HG03521 (cell line): ENCODE results near the gene UBE4B.
A peak's percentile ranks its signal among the peaks of the same experiment; 100 is the strongest.
"Not testable (repeated sequence)": the region's sequence is repeated elsewhere in the genome, so short reads cannot be mapped to it uniquely, and the experiment has no call there.

Experiments used
- ATAC-seq: cut with Tn5 transposase; IDR thresholded peaks from one replicate; pipeline ENCODE4 v1.9.1; 2021; ENCODE audit warnings: mild to moderate bottlenecking, moderate library complexity; ENCODE audit not compliant: unreplicated experiment

UBE4B gene

DNA sequence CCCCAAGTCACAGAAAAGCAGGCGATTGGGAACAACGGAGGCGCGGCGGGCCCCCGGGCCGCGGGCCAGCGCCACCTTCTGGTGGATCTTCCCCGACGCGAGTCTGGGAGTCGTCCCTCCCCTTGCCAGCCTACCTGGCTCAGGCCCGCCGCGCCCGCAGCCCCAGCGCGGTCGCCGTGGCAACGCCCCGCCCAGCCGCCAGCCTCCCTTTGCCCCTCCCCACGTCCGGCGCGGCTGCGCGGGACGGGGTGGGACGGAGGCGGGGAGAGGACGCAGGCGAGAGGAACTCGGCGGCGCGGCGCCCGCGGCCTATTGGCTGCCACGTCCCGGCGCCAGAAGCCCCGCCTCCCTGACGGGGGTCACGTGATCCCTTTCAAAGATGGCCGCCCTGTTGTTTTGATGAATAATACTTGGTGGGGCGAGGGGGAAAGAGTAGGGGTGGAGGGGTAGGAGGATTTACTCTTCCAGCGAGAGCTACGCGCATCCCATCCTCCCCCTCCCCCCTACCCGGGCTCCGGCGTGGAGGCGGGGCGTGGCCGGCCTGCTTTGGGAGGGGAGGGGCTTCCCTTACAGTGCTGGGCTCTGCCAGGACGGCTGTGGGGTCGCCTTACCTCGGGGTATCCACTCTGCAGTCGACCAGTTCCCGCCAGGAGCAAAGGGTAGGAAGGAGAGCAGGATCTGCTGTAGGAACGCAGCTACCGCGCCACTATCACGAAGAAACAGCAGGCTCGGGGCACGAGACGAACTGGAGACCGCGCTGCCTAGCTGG is at the start of gene UBE4B:
TSS of gene UBE4B (plus strand) at position 369 of the 769 bp plus-strand sequence. CDS start 713 bp downstream, outside the sequence.
- peak; percentile 98 for ATAC-seq

DNA sequence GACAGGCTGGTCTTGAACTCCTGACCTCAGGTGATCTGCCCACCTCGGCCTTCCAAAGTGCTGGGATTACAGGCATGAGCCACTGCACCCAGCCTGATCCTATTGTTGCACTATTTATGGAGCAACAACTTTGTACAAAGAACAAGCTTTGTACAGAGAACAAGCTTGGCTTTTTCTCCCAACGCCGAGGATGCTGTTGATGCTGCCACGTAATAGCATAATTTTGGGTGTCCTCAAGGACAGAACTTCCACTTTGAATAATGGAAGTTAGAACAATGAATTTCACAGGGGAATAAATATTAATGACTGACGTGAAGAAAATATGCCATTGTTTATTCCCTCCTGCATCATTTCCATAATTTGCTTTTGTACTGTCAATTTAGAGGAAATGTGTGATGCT is 48.5 kb upstream of the UBE4B start:
- ATAC-seq, result no peak

DNA sequence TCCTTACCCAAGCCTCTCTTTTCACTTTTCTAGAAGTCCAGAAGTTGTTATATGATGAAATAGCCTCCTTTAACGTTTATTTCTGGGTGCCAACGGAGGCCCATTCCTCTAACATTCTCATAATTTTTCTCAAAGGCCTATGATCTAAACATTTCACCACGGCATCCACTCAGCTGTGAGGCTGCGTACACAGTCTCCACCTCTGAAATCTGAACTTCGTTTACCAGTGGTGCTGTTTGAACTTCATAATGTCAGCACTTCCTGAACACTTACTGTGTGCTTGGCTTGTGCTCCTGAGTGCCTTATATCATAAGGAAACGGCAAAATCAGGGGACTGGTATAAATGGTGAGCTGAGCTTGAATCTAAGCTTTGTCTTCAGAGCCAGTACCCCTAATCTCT is 47.8 kb upstream of the UBE4B start:
- ATAC-seq, result no peak

- ATAC-seq, result no peak
Observed at GRCh38 chr1:9989773-9990172, 43.0 kb upstream of the UBE4B start.

- ATAC-seq, result no peak
Observed at GRCh38 chr1:9990944-9991343, 41.8 kb upstream of the UBE4B start.

- ATAC-seq, result no peak
Observed at GRCh38 chr1:9992910-9993309, 39.8 kb upstream of the UBE4B start.

DNA sequence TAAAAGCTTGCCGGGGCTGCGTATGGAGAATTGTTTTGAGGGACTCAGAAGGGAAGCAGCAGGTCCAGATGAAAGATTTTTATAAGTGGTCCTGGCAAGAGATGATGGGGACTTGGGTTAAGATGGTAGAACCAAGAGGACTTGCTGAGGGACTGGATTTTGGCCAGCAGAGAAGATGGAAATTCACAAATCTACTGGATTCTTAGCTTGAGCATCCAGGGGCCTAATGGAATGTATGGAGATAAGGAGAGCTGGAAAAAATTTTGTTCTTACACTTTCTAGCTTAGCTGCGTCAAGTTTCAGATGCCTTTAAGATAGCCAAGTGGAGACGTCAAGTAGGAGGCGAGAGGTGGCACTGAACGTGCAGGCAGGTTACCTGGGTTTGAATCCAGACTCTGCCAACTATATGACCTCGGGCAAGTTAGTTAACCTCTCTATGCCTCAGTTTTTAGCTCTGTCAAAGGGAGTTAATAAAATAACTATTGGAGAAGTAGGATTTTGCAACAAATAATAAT is 39.1 kb upstream of the UBE4B start:
- ATAC-seq, result no peak

GRCh38 chr1:9996624-9997582 is 35.9 kb upstream of the UBE4B start, which contains the start of gene RBP7:
Gene RBP7 (plus strand): TSS chr1:9997228. CDS start chr1:9997259, 31 bp downstream.
- ATAC-seq, result no peak

GRCh38 chr1:10001016-10001665 is 31.6 kb upstream of the UBE4B start:
- ATAC-seq, result no peak

DNA sequence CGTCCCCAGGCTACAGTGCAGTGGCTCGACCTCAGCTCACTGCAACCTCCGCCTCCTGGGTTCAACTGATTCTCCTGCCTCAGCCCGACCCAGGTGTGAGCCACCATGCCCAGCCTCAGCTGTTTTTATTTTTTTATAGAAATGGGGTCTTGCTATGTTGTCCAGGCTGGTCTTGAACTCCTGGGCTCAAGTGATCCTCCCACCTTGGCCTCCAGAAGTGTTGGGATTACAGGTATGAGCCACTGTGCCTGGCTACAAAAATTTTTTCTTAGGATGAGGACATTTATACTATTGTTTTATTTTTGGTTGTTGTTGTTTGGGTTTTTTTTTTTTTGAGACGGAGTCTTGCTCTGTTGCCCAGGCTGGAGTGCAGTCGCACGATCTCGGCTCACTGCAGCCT is 27.5 kb upstream of the UBE4B start:
- not testable (repeated sequence) for ATAC-seq

- ATAC-seq, result no peak
Observed at GRCh38 chr1:10007169-10007568, 25.6 kb upstream of the UBE4B start.

DNA sequence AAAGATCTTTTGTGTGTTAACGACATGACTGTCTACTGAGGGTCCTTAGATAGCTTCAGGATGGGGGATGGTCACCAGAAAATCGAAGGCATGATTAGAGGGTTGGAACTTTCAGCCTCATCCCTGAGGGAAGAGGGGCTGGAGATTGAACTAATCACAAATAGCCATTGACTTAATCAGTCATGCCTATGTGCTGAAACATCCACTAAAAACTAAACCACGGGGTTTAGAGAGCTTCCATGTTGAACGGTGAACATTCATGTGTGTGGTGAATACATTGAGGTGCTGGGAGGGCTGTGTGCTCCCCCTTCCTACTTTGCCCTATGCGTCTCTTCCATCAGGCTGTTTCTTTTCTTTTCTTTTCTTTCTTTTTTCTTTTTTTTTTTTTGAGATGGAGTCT is 18.7 kb upstream of the UBE4B start:
- ATAC-seq, result no peak

- no peak for ATAC-seq
Observed at GRCh38 chr1:10019561-10019960, 13.2 kb upstream of the UBE4B start.

GRCh38 chr1:10020086-10020485 is 12.7 kb upstream of the UBE4B start:
- ATAC-seq, result no peak

GRCh38 chr1:10020678-10021077 is 12.1 kb upstream of the UBE4B start:
- ATAC-seq, result not testable (repeated sequence)

GRCh38 chr1:10021992-10022391 is 10.8 kb upstream of the UBE4B start:
- ATAC-seq, result not testable (repeated sequence)

DNA sequence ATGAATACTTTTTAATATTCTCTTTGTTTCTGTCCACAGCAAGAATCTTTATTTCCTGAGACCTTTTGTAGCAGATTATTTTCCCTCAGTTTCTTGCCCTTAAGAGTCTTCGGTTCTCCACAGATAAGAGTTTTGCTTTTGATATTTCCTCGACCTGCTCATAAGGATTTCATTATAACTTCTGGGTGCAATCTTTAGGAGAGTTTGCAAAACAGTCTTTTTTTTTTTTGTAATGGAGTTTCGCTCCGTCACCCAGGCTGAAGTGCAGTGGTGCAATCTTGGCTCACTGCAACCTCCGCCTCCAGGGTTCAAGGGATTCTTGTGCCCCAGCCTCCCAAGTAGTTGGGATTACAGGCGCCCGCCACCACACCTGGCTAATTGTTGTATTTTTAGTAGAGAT is 10.1 kb upstream of the UBE4B start:
- ATAC-seq, result no peak

DNA sequence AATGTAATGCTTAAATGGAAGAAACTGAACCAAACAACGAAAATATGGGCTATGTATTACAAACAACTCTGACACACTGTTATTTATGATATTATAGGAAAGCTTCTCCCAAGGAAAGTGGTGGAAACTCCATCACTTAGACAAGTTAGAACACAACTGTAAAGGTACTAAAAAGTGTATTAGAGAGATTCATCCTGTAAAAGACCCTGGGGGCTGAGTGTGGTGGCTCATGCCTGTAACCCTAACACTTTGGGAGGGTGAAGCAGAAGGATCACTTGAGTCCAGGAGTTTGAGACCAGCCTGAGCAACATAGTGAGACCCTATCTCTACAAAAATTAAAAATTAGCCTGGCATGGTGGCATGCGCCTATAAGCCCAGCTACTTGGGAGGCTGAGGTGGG is 7.4 kb upstream of the UBE4B start:
- ATAC-seq, result no peak

GRCh38 chr1:10027027-10027426 is 5.7 kb upstream of the UBE4B start:
- ATAC-seq, result no peak

GRCh38 chr1:10028956-10029500 is 3.7 kb upstream of the UBE4B start:
- not testable (repeated sequence) for ATAC-seq

DNA sequence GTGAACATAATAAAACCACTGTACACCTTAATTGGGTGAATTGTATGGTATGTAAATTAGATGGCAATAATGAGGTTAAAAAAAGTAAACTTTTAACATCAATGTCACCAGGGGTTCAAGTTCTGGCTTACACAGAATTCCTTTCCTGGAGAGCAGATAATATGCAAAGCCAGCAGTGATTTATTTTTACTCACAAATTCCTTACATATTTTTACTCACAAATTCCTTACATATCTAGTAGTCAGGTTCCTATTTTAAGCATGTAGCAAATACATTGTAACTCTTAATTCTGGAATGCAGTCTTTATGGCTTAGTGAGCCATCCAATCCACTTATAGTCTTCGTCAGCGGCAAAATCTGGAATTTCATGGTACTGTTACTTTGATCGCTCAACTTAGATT is 1.3 kb upstream of the UBE4B start:
- ATAC-seq, result no peak
